ENCODE results near the gene NFE2L3.

DNA sequence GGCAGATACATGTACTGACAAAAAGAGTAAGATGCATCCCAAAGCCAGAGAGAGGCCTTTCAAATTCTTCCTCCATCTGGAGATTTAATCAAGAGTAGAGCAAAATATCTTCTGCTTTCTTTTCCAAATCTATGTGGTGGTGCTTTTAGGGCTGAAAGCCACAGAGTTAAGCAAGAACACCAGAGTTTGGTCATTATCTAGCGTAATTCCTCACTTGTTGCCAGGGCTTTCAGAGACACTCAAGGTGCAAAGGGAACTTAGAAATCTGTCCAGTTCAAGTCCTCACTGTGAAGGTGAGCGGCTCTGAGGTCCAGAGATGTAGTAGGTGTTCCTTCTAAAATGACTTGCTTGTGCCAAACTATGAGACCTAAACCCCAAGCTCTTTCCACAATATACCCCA lies 10.9 kb upstream of the NFE2L3 start:
- TF ChIP-seq, protein P1, sequence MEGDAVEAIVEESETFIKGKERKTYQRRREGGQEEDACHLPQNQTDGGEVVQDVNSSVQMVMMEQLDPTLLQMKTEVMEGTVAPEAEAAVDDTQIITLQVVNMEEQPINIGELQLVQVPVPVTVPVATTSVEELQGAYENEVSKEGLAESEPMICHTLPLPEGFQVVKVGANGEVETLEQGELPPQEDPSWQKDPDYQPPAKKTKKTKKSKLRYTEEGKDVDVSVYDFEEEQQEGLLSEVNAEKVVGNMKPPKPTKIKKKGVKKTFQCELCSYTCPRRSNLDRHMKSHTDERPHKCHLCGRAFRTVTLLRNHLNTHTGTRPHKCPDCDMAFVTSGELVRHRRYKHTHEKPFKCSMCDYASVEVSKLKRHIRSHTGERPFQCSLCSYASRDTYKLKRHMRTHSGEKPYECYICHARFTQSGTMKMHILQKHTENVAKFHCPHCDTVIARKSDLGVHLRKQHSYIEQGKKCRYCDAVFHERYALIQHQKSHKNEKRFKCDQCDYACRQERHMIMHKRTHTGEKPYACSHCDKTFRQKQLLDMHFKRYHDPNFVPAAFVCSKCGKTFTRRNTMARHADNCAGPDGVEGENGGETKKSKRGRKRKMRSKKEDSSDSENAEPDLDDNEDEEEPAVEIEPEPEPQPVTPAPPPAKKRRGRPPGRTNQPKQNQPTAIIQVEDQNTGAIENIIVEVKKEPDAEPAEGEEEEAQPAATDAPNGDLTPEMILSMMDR (IDR thresholded peaks at IDR 0.05; ENCODE audit: insufficient read depth, low read depth, low read length): no peak
- TF ChIP-seq EZH2 (IDR thresholded peaks at IDR 0.05; ENCODE audit: insufficient read depth, low read length): no peak
